ENCODE measurements around the gene RTL1.

DNA sequence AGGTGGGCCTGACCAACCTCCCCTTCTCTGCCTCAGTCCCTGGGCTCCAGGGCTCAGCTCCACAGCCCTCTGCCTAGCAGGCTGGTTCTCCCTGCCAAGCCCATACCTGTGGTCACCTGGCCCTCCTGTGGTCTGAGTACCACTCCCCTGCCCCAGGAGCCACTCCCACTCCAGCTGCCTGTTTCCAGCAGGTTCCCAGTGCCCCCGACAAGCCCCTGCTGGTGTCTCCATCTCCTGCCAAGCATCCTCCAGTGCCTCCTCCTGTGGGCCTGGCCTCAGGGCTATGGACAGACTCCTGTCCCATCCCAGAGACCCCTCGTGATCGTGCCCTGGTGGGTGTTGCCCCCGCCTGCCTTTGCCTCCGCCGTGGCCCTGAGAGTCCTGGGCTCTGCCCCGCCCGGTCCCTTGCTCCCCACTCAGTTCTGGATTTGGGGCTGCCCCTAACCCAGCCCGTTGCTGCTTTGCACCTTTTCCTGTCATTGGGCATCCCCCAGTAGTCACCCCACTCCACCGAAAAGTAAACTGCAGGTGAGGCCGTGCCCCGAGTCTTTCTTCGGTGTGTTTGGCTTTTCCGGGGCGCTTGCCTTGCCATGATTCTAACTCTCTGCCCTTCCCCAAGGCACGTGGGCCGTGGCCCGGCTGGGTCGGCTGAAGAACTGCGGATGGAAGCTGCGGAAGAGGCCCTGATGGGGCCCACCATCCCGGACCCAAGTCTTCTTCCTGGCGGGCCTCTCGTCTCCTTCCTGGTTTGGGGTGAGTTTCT lies 67.8 kb downstream of the RTL1 start:
- TF ChIP-seq ZNF354B (CRISPR knock-in tag; IDR thresholded peaks at IDR 0.05) (no peak), NCOA1 (CRISPR knock-in tag; IDR thresholded peaks at IDR 0.05) (no peak), EHMT2 (IDR thresholded peaks at IDR 0.05; ENCODE audit: borderline replicate concordance, low read depth, low read length) (no peak), HNRNPK (IDR thresholded peaks at IDR 0.05; ENCODE audit: low read depth, low read length, poor library complexity, severe bottlenecking) (no peak), EP300 (IDR thresholded peaks at IDR 0.05; ENCODE audit: low read depth in 2 of 2, low read length in 2 of 2) (no peak), EP300 (CRISPR knock-in tag; IDR thresholded peaks at IDR 0.05; ENCODE audit: borderline replicate concordance) (no peak), POLR2AphosphoS5 (IDR thresholded peaks at IDR 0.05; ENCODE audit: low read depth, low read length) (no peak), ZNF547 (CRISPR knock-in tag; IDR thresholded peaks at IDR 0.05) (no peak)
- TF ChIP-seq, protein P1, sequence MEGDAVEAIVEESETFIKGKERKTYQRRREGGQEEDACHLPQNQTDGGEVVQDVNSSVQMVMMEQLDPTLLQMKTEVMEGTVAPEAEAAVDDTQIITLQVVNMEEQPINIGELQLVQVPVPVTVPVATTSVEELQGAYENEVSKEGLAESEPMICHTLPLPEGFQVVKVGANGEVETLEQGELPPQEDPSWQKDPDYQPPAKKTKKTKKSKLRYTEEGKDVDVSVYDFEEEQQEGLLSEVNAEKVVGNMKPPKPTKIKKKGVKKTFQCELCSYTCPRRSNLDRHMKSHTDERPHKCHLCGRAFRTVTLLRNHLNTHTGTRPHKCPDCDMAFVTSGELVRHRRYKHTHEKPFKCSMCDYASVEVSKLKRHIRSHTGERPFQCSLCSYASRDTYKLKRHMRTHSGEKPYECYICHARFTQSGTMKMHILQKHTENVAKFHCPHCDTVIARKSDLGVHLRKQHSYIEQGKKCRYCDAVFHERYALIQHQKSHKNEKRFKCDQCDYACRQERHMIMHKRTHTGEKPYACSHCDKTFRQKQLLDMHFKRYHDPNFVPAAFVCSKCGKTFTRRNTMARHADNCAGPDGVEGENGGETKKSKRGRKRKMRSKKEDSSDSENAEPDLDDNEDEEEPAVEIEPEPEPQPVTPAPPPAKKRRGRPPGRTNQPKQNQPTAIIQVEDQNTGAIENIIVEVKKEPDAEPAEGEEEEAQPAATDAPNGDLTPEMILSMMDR (CRISPR knock-in tag; IDR thresholded peaks at IDR 0.05): no peak
